K562 (cell line): ENCODE results near the gene DPY30.

Source experiments
- ATF6 ChIP-seq: sonication (generic); formaldehyde crosslinking; IDR thresholded peaks from 2 replicates; pipeline ENCODE4 v1.4.0; 2020; ENCODE audit warnings: mild to moderate bottlenecking, missing genetic modification reagents
- GATAD2B ChIP-seq: fragments of 450-650 bp; IDR thresholded peaks from 2 replicates; pipeline ENCODE4 v1.6.1; 2017; ENCODE audit warnings: mild to moderate bottlenecking, borderline replicate concordance
- POLR2A ChIP-seq: fragments of 450-650 bp; conservative IDR thresholded peaks from 2 replicates; pipeline ENCODE4 v1.6.1; 2016

- TF ChIP-seq GATAD2B (no peak), POLR2A (no peak), ATF6 (no peak)
These were observed 61.2 kb downstream of the DPY30 start for GRCh38 chr2:31978436-31978835.
